OCI-M1 (cell line): Measurements from ENCODE around the gene ZFAND6.

Experiments
- DNase-seq: peaks from one replicate; lab custom pipeline; 2025; lab: John Stamatoyannopoulos, UW

Gene ZFAND6

DNA sequence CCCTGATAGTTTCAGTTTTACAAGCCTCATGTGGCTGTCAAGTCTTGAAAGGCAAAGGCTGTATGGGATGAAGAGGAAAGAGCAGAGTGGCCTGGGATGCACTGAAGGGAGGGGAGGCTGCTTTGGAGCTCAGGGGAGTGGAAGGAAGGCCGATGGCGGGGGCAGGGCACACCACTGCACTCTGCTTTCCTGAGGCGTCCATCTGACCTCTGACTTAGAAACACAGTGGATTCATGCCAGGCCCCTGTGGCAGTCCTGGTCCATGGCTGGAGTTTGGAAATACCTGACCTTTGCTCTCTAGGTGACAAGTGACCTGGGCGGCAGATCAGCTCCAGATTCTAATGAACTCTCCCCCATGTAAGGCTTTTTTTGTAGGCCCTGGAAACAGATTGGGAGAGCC is 112.3 kb downstream of the ZFAND6 start:
- DNase-seq, result no peak

DNA sequence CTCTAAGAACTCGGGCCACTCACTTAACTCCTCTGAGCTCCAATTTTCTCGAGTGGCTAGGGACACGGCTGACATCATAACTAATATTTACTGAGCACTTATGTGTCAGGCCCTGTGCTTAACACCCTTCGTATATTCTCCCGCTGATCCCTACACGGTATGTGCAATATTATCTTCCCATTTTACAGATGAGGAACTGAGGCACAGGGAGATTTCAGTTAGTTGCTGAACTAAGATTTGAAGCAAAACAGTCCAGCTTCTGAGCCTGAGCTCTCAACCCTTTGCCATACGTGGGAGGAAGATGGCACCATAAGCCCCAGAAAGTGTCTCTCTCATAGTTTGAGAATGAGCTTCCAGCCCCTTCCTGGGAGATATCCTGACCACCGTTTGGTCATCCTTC is 112.9 kb downstream of the ZFAND6 start:
- DNase-seq, result no peak

- DNase-seq, result peak; percentile 81
These were observed 113.7 kb downstream of the ZFAND6 start for GRCh38 chr15:80173022-80173759.

DNA sequence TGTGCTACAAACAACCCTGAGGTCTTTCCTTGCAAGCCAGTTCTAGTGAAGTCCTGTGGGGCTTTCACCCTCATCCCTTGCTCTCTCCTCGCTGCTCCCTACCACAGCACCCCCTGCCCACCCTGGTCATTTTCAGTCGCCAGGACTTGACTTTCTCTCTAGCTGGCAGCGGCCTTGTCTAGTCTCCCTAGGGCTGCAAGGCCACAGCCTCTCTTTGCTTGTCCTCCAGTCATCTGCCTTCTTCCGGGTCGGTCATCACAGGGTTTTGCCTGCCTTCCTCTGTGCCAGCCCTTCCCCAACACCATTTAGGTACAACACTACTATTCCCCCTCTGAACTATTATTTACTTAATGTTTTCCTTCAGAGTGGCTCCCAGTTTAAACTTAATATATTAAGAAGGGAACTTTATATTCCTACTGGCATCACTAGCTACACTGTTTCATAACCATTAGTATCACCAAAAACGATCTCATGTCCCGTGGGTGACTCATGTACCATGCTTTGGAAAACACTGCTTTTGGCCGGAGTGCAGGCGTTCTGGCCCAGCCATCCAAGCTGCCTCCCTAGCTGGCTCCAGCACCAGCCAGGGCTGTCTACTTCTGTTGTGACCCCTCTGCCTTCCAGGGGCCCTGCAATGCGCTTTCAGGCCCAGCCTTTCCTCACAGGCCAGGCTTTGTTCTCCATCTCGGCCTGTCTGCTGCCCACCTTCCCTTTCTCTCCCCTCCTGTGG is 114.7 kb downstream of the ZFAND6 start:
- no peak for DNase-seq

- no peak for DNase-seq
These were observed 116.0 kb downstream of the ZFAND6 start for GRCh38 chr15:80175436-80175835.

DNA sequence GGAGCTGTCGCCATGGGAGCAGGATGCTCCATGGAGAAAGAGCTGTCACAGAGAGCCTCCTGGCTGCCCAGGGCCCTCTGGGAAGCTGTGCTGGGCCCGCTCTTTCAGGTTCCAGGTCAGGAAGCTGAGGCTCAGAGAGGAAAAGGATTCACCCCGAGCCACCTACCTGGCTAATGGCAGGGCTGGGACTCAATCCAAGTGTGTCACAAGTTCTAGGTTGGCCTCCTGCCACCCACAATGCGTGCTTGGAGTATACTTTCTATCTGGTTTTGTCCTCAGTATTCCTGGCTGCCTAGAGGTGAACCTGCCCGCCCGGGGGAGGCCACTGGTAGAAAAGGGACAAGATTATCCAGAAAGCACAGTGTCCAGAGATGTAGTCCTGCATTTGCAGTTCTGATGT is 117.0 kb downstream of the ZFAND6 start:
- DNase-seq, result no peak

DNA sequence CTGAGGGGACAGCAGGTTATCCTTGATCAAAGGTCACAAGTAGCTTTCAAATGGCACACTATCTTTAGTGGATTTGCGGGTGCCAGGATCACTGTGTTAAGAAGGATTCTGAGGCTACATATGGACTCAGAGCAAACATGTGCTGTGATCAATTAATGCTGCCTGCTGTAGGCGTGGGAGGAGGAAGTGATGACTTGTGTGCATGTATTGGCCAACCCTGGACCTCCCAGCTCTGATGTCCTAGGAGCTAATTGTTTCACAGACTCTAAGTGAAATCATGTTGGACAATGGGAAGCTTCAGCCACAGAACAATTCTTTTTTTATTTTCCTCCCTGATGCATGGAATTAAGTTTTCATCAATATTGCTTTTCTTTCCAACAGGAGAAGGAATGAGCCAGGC is 117.7 kb downstream of the ZFAND6 start:
- DNase-seq, result no peak

DNA sequence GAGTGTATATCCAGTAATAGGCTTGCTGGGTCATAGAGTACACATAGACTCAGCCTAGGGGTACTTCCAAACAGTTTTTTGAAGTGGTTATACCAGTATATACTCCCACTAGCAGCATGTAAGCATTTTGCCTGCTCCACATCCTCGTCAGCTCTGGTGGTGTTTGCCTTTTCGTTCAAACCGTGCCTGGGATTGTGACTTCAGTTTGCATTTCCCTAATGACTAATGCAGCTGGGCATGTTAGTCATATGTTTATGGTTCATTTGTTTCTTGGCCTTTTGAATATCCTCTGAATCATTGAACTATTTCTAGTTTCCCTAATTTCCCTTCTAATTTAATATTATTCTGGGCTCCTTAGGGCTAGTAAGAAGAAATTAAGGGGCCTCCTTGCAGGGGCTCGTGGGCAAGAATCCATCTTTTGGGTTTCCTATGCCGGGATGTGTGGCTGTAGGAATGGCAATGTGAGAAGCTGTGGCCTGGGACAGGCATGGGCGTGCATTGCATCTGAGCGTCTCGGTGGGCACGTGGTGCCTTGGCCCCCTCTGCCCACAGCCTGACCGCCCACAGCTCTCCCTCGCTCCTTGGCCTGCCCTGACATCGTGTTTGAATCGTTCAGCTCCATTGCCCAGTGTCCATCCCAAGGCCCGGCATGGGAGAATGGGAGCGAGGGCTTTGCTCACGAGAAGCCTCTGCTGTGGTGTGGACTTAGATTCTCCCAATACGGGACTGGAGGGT is 119.7 kb downstream of the ZFAND6 start:
- no peak for DNase-seq

GRCh38 chr15:80179935-80180334 is 120.5 kb downstream of the ZFAND6 start:
- no peak for DNase-seq

GRCh38 chr15:80180468-80180867 is 121.0 kb downstream of the ZFAND6 start:
- no peak for DNase-seq

DNA sequence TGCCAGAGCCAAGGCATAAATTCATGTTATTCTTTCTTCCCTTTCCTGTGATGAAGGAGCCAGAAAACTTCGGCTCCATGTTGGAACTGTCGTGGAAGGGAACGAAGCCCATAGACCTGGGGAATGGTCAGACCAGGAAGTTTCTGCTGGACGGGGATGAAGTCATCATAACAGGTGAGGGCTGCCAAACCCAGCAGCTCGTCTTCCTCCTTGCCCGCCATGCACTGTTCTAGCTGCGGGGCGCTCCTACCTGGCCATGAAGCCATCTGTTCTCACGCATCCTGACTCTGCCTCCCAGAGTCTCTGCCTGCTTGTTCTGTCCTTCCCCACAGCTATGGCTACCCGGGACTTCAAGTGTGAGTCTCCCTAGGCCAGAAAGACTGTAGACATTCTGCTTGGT is 121.5 kb downstream of the ZFAND6 start:
- DNase-seq, result no peak

DNA sequence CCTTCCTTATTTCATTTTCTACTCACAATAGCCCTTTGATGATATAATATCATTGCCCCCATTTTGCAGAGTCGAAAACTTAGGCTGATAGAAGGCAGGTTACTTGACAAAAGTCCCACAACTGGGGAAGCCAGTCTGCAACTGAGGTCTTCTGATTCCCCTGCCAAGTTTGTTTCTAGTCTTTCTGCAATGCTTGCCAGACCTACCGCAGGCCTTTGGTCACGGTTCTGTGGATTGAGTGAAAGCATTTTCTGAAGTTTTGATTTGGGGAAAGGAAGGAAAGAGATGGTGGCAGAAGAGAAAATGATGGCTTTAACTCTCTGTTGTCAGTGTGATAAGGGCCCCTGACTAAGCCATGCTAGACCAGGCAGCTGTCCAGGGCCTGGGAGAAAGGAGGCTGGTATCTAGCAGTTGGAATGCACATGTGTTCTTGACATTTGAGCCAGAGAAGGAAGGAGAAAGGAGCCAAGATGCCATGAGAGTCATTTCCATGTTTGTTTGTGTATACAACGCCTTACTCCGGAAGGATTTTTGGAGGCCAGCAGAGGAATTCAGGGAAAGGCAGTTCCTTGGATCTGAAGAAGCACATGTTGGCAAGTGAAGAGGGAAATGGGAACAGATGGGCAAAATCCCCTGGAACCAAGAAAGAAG is 123.3 kb downstream of the ZFAND6 start:
- no peak for DNase-seq

DNA sequence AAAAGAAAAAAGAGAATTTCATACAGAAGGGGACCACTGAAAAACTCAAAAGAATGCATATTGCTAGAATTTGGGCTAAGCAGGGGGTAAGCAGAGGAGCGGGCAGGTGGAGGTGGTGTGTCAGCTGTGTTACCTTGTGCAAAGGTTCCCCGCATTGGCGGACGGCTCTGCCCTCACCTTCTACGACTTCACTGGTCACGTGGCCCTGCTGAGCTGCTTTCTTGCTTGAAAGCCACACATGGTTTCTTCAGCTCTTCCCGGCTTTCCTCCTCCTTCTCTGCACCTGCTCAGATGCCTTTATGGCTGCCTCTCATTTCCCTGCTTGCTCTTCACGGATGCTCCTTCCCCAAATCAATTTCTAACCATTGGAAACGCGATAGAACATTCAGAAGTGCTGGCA is 123.8 kb downstream of the ZFAND6 start:
- DNase-seq, result no peak

DNA sequence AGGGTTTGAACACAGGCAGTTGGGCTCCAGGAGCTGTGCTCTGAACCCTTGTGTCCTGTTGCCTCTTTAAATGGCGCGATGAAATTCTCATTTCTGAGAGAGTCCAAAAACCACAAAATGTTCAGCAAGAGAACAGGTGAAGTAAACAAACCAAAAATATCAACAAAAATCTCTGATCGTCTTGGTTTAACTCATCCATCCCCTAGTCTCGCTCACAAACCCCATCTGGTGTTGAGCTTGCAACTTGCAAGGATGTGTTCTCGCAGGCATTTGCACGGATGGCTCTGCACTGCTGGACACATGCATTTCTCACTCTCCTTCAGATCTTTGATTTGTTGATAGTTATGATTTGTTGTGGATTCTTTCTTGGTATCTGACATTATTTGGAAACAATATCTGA is 124.4 kb downstream of the ZFAND6 start:
- no peak for DNase-seq

GRCh38 chr15:80184554-80184953 is 125.1 kb downstream of the ZFAND6 start:
- DNase-seq, result no peak

GRCh38 chr15:80185152-80185551 is 125.7 kb downstream of the ZFAND6 start:
- DNase-seq, result no peak

DNA sequence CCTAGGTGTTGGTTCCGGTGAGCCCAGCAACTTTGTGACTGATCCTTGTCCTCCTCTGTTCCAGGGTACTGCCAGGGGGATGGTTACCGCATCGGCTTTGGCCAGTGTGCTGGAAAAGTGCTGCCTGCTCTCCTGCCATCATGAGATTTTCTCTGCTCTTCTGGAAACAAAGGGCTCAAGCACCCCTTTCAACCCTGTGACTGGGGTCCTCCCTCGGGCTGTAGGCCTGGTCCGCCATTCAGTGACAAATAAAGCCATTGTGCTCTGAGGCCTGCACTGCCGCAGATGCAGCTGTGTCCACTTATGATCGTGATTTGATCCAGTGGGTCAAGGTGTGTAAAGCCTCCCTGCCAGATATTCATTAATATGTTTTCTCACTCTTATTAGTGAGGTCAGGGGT is 126.6 kb downstream of the ZFAND6 start:
- no peak for DNase-seq

DNA sequence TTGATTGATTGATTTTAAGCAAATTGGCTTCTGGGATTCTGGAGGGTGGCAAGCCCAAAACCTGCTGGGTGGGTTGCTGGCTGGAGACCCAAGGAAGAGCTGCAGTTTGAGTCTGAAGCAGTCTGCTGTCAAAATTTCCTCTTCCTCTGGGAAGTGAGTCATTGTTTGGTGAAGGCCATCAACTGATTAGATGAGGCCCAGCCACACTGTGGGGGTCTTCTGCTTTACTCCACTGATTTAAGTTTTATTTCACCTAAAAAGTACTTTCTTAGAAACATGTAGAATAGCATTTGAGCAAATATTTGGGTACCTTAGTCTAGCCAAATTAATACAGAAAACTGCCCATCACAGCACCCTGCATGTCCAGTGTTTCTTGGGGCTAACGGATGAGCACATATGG is 127.1 kb downstream of the ZFAND6 start:
- no peak for DNase-seq
